ENCODE measurements around the gene HAPLN3.

The HAPLN3 gene

DNA sequence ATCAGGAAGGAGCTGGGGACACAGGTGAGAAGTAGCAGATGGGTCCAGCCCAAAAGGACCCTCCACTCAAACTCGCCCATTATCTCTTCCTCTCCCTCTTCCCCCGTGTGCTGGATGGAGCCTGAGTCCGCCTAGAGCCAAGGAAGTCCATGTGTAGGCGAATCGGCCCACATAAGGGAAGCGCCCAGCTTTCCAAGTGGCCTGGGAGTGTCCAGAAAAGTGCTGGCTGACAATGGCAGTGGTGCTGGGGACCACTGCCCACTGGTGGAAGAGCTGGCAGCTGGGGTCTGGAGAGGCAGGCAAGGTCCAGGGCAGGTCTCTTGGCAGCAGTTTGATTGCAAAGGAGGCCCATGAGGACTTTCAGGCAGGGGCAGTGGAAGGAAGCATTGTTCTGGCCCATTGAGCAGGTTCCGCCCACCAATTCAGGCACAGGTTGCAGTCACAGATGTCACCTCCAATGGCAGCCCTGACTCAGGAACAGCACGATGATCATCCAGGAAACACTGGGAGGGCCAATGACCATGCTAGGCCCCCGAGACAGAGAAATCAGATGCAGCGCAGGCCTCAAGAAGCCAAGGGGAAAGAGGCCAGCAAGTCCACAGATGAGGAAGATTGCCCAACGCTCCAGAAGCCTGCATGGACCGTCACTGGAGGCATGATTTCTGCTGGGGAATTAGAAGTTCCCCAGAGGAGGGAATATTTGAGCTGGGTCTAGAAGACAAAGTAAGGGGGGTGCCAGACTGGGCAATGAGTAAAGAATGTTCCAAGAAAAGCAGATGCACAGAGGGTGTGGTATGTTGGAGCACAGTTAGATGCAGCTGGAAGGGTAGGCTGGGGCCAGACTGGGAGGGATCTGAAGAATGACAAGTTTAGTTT, 14.8 kb upstream of the HAPLN3 start:
- no peak overlapping the region for H3K4me3 ChIP-seq (ENCODE audit: low read depth, low read length)
- TF ChIP-seq, protein P1, sequence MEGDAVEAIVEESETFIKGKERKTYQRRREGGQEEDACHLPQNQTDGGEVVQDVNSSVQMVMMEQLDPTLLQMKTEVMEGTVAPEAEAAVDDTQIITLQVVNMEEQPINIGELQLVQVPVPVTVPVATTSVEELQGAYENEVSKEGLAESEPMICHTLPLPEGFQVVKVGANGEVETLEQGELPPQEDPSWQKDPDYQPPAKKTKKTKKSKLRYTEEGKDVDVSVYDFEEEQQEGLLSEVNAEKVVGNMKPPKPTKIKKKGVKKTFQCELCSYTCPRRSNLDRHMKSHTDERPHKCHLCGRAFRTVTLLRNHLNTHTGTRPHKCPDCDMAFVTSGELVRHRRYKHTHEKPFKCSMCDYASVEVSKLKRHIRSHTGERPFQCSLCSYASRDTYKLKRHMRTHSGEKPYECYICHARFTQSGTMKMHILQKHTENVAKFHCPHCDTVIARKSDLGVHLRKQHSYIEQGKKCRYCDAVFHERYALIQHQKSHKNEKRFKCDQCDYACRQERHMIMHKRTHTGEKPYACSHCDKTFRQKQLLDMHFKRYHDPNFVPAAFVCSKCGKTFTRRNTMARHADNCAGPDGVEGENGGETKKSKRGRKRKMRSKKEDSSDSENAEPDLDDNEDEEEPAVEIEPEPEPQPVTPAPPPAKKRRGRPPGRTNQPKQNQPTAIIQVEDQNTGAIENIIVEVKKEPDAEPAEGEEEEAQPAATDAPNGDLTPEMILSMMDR (IDR thresholded peaks at IDR 0.05; ENCODE audit: low read depth, low read length): no peak

DNA sequence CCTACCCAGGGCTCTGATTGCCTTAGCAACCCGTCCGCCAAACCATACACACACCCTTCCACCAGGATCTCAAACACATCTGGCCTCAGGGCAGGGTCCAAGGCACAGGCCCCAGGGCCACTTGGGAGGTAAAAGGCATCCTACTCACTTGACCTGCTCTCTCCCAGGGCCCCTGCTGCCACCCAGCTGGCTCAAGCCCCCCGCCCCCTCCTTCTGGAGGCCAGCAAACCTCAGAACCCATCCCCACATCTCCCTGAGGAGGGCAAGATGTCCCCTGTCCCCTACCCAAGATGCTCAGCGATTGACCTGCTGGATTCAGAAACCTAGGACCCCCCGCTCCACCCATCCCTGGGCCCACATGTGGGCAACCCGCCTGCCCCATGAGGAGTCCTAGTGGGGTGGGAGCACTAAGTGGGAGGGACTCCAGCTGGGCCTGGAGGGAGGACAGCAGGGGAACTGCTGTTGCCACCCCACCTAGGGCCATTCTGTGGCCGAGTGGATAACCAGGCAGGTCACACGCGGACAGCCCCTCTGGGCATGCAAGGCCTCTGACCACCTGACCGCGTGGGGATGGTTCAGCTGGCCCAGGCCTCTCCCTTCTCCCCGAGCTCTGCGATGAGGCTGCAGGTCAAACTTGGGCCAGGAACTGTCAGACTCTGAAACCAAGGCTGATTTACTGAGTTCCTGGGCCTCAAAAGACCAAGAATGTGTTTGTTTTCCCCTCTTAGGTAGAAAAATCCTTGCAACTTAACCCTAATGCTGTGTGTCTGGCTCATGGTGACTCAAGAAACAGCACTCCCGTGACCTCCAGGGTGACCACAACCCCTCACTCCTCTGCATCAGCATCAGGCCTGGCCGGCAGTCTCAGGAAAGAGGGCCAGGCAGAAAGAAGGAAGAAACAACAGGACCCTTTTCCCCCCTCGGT, 13.6 kb upstream of the HAPLN3 start:
- in situ Hi-C loops (cut with HindIII; ENCODE audit: low sequenced_read_pairs): loop anchor here (25.0 kb wide), 1 partner anchor 103 kb away; no protein-coding TSS in a partner anchor
- peak; percentile 42 for DNase-seq (ENCODE audit: low read depth, low spot score)
- no peak overlapping the region for H3K4me3 ChIP-seq (ENCODE audit: low read depth, low read length)
- TF ChIP-seq, protein P1 (IDR thresholded peaks at IDR 0.05; ENCODE audit: low read depth, low read length): no peak

More for the DNA sequence above, 14.8 kb upstream of the HAPLN3 start:
- in situ Hi-C loops (cut with HindIII; ENCODE audit: low sequenced_read_pairs): loop anchor here (25.0 kb wide), 1 partner anchor 102 kb away; no protein-coding TSS in a partner anchor
- no peak for DNase-seq (ENCODE audit: low read depth, low spot score)

DNA sequence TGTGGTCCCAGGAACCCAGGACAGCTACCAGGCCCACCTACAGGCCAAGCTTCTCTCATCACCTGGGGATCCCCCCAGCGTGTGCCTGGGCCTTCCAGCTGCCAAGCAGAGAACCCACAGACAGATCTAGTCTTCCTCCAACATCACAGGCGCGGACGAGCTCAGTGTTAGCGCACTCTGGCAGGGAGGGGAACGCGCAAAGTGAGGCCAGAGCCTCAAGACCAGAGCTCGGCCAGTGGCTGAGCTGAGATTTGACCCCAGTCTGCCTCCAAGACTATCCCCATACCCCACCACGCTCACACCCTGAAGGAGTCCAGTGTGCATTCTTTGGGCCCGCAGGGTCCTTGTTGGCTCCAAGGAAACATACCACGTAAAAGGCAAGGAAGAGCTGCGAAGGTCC, 12.8 kb upstream of the HAPLN3 start:
- no peak overlapping the region for H3K4me3 ChIP-seq (ENCODE audit: low read depth, low read length)
- TF ChIP-seq, protein P1 (IDR thresholded peaks at IDR 0.05; ENCODE audit: low read depth, low read length): no peak
- no peak for DNase-seq (ENCODE audit: low read depth, low spot score)
- in situ Hi-C loops (cut with HindIII; ENCODE audit: low sequenced_read_pairs): loop anchor here (25.0 kb wide), 1 partner anchor 104 kb away; no protein-coding TSS in a partner anchor

DNA sequence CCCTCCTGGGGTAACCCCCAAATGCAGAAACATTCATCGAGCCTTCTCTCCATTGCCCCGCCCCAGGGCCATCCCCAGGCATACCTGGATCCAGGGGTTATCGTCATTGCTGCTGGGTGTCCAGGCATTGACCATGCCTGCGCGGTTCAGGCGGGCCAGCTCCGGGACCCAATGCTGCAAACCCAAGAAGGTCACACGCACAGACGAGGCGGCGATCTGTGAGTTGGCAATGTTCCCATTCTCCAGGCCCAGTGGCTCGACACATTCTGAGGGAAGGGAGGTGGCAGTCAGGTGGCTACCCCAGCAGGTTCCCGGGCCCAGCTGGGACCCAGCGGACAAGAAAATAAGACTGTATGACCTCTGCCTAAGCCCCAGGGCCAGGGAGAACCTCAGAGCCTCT, 11.8 kb upstream of the HAPLN3 start:
- no peak overlapping the region for H3K4me3 ChIP-seq (ENCODE audit: low read depth, low read length)
- DNase-seq (ENCODE audit: low read depth, low spot score): no peak
- in situ Hi-C loops (cut with HindIII; ENCODE audit: low sequenced_read_pairs): loop anchor here (25.0 kb wide), 1 partner anchor 105 kb away; no protein-coding TSS in a partner anchor
- TF ChIP-seq, protein P1 (IDR thresholded peaks at IDR 0.05; ENCODE audit: low read depth, low read length): no peak

DNA sequence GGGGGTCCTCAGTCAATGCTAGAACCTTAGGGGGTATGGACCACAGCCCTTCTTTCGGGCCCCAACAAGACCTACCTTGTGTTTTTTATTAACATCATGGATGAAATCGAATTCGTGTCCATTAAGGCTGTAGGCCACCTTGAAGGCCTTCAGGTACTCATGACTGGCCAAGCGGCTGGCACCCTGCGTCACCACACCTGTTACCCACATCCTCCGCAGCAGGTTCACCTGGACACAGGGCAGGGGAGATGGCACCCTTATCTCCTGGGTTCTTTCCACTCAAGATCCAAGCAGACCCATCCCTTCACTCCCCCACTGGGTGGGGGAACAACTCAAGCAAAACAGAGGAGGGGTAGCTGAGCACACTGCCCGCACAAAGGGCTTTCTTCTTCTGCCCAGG, 11.2 kb upstream of the HAPLN3 start:
- no peak for DNase-seq (ENCODE audit: low read depth, low spot score)
- TF ChIP-seq, protein P1 (IDR thresholded peaks at IDR 0.05; ENCODE audit: low read depth, low read length): no peak
- in situ Hi-C loops (cut with HindIII; ENCODE audit: low sequenced_read_pairs): loop anchor here (25.0 kb wide), 1 partner anchor 106 kb away; no protein-coding TSS in a partner anchor
- H3K4me3 ChIP-seq (ENCODE audit: low read depth, low read length): no peak overlapping the region

DNA sequence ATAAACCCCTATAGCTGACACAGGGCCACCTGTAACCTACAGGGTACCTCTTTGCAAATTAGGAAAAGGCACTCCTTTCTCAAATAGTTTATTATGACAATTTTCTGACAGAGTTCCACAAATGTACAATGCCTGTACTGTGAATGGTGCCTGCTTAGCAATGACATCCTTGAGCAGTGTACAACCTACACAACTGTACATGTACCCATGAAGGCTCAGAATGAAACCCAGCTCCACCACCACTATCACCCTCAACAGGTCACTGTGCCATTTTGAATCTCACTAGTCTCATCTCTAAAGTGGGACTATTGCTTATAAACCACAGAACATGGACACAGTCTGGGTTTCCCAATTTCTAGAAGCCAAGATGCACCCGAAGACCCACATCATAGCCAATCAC, 10.8 kb upstream of the HAPLN3 start:
- in situ Hi-C loops (cut with HindIII; ENCODE audit: low sequenced_read_pairs): loop anchor here (25.0 kb wide), 1 partner anchor 106 kb away; no protein-coding TSS in a partner anchor
- DNase-seq (ENCODE audit: low read depth, low spot score): no peak
- TF ChIP-seq, protein P1 (IDR thresholded peaks at IDR 0.05; ENCODE audit: low read depth, low read length): no peak
- no peak overlapping the region for H3K4me3 ChIP-seq (ENCODE audit: low read depth, low read length)

All from astrocyte of the spinal cord (primary cell).